Measurements from ENCODE around the gene AOAH.
"Not testable (repeated sequence)": the region's sequence is repeated elsewhere in the genome, so short reads cannot be mapped to it uniquely, and the experiment has no call there.

AOAH gene

DNA sequence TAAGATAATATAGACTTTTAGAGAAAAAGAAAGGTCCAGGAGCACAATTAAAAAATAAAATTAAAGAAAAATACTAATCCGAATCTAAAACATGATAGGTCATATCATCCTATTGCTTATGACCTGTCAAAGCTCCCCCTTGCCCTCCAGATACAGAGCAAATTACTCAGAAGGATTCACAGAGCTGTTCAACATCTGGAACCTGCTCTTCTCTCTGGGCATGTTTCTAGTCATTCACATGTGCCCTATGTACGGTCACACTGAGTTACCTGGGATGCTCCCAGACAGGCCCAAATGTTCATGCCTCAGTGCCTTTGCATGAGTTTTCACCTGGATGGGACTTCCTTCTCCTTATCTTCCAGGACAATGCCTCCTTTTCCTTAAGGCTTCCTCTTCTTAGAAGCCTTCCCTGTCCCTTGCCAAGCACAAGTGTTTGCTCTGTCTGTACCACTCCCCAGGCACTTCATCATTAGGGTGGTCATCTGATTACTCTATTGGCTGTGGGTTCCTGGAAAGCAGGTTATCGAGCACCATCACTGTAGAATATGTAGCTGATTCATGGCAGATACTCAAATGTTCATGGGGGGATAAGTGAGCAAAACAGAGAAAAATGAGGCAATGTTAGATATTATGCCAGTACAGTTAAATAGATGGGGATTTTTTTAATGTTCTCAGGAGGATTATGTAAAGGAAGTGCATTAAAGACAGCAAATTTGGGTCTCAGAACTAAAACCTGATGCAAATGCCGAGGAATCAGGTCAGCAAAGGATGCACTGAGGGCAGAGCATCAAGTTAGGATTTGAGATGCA lies 12.0 kb upstream of the AOAH start:
- DNase-seq = no peak

DNA sequence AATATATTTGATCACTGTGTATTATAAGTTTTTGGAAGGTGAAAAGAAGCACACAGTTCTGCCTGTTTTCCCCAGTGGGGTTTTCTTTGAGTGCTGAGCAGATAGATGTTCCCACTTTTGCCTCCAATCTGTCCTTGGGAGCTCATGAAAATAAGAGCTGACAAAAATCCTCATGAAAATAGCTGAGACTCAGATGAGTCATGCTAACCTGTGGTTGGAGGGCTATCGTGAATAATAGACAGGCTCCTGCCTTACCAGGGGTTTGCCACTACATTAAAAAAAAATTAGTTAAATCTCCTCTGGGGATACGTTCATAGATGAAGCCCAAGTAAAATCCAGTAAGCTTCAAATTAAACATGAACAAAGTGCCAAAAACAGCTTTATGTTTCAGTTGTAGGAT lies 10.9 kb upstream of the AOAH start:
- no peak for DNase-seq

DNA sequence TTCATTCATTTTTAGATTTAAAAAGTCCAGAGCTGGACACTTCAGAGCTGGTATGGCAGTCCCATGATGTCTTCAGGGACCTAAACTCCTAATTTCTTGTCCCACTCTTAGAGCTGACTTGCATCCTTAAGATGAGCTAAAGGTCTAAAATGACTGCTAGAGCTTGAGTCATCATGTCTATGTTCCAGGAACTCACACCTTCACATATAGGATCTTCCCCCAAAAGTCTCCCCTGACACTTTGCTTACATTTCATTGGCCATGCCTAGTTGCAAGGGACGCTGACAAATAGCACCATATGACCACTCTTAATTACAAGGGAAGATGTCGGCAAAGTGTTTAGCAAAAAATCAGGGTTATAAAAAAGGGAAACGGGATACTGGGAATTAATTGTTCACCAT lies 10.4 kb upstream of the AOAH start:
- DNase-seq = no peak

DNA sequence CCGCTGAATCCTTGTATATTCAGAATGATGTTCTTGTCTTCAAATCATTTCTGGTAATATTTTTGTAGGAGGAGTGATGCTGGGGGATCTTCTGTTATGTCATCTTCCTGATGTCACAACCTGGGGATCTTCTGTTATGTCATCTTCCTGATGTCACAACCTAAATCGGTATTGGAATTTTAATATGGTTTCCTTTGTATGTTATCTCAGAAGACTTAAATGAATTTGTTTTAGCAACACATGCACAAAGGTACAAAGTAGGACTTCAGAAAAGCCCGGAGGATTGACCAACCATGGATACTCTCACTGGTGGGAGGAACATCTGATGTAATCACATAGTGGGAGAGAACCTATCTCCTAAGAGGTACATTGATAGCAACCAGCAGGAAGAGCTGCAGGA lies 9.1 kb upstream of the AOAH start:
- no peak for DNase-seq

DNA sequence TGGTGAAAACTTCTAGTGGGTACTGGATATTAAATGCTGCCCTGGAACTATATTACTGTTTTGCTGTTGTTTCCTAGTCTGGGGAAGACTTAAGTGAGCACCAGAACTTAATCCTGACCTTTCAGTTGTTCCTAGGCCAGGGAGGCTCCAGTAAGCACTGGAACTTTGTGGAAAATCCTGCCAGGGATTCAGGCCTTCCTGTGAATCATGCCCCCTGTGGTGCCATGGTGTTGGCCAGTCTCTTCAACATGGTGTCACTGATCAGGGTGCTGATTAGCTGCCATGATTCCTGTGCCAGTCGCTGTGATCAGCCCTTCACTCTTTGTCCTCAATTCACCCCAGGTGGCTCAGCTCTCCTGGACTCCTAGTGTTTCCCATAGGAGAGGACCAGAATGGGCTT lies 8.5 kb upstream of the AOAH start:
- no peak for DNase-seq

DNA sequence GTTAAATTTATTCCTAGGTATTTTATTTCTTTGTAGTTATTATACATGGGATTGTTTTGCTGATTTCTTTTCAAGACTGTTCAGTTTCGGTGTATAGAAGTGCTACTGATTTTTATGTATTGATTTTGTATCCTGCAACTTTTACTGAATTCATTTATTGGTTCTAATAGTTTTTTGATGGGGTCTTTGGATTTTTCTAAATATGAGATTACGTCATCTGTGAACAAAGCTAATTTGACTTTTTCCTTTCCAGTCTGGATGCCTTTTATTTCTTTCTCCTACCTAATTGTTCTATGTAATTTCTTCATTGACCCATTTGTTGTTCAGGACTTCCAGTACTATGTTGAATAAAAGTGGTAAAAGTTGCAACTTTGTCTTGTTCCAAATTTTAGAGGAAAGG lies 5.8 kb upstream of the AOAH start:
- no peak for DNase-seq

DNA sequence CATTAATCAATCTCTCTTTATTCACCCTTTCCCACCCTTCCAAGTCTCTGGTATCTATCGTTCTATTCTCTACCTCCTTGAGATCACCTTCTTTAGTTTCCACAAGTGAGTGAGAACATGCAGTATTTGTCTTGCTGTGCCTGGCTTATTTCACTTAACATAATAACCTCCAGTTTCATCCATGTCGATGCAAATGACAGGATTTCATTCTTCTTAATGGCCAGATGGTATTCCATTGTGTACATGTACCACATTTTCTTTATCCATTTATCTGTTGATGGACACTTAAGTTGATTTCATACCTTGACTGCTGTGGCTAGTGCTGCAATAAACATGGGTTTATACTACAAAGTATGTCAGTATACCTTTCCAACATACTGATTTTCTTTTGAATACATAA lies 3.8 kb upstream of the AOAH start:
- DNase-seq = no peak

DNA sequence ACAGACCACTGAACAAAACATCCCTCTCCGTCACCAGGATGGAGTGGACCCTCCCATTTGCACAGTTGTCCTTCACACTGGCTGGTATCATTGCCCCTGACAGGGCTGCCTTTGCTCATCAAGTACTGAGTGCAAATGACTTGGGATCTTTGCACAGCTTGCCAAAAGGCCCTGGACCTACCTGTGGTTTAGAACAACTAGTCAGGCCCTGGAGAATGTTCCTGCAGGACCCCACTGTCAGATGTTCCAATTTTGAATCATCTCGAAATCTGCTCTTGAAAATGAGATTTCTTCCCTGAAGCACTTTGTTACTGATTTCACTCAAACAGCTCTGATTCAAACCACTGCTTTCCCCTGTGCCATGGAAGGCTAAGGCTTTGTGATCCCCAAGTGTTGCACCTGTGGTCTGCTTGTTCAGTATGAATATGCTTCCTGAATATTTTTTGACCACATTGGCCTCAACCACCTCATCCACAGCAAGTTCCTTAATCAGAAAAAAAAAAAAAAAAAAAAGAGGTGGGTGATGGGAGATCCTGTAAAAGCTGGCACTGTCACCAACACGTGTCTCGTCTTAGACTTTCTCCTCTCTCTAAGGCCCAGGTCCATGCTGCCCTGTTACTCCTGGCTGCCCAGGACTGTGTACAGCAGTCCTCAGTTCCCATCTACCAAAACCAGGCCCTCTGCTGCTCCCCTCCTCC lies 2.7 kb upstream of the AOAH start:
- peak; percentile 29 to 44 for DNase-seq

DNA sequence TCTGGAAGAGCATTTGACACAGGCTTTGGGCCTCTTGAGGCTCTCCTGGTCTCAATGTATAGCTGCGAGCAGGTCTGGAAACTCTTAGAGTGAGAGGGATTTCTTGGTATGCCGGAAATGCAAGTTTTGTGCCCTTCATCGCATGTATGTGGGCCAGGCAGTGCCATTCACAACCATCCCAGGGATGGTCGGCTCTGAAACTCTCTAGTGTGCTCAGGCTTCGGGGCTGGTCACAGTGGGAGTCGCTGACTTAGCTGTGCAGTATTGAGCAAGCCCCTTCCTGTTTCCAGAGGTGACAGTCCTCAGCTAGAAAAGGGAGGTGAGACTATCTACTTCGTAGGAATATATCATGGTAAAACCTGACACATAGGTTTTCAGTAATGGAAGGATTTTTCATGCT lies 2.0 kb upstream of the AOAH start:
- DNase-seq = peak in 1 of 2 experiments; percentile 38

DNA sequence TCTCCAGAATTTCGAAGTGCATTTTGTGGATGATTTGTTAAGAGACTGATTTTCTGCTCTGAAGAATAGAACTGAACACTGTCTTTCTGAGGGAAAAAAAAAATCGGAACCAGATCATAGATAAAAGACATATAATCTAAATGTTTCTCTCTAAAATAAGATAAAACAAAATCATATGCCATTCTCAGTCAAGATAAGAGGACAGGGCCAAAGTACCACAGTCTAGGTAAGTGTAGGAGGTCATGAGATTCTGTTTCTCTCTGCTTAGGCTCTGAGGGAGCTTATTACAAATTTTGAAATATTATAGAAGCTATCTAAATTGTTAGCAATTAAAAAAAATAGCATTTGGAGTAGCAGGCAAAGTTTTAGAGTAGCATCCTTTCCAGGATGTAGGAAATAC lies 702 bp upstream of the AOAH start:
- DNase-seq = no peak

DNA sequence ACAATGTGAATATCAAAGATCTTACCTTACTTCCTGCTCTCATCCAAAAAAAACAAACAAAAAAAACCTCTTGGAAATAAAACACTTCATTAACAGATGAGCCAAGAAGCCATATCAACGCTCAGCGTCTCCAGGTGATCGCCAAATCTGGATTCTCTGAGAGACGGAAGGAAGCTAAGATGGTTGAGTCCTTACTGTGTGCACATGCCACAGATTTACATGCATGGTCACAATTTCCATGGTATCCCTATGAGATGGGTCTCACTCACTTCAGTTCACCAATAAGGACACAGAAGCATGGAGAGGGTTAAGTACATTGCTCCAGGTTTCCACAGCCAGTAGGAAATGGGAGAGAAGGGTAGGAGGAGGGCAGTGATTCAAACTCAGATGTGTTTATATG lies 1.0 kb downstream of the AOAH start:
- no peak for DNase-seq

DNA sequence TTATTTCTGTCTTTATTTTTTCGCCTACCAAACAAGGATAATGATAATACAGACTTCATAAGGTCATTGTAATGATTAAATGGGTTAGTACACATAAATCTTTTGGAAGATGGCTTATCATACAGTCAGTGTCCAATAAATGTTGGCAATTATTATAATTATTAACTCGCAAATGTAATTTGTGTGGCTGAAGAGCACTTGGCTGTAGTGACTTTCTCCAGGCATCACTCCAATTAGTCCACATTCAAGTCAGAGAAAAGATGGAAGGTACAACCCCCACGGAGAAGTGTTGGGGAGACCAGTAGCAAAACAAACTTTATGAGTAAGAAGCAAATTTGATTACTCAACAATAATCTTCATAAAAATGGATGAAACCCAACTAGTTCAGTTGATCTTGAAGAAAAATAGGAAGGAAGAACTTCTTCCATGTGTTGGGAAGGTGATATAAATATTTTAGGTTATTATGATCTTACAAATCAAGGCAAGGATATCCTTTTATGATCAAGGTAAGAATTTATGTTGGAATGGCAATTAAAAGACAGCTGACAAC lies 5.1 kb downstream of the AOAH start:
- DNase-seq = no peak

DNA sequence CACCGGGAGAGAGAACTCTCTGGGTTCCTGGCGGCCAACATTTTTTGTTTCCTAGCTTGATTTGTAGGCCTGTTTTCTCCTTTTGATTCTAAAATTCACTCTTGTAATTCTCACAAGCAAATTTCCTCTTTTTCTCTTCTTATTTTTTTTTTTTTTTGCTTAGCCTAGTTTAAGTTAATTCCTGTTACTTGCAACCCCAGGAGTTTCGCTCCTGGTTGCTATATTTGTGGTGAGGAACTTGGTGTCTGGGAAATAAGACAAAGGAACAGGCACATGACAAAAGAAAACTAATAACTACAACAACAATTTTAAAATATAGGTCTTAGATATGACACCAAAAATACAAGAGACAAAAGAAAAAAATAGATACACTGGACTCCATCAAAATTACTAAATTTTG lies 6.7 kb downstream of the AOAH start:
- DNase-seq = no peak

DNA sequence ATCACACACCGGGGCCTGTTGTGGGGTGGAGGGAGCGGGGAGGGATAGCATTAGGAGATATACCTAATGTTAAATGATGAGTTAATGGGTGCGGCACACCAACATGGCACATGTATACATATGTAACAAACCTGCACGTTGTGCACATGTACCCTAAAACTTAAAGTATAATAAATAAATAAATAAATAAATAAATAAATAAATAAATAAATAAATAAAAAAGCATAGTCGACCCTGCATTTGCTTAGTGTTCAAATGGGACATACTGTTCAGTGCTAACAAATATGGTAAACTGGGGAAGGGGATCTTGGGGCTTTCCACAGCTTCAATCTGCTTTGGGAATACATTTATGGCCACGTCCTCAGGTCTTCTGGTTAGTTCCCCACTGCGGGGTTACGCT lies 7.5 kb downstream of the AOAH start:
- DNase-seq = not testable (repeated sequence)

DNA sequence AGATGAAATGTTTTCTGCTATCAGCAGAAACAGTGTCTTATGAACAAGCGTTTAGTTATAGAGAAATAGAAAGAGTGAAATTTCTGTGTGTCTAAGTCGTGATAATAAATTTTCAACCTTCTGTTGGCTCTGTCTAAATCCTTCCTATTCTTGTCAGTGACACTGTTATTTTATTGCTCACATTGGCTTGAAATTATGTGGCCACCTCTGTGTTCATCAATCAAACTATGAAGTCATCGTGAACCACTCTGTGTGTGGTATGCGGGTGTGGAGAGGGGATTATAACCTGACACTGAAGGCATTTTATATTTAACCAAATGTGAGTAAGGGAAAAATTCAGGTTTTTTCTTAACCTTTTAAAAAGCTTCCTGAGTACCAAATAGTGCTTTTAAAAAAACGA lies 12.3 kb downstream of the AOAH start:
- no peak for DNase-seq

DNA sequence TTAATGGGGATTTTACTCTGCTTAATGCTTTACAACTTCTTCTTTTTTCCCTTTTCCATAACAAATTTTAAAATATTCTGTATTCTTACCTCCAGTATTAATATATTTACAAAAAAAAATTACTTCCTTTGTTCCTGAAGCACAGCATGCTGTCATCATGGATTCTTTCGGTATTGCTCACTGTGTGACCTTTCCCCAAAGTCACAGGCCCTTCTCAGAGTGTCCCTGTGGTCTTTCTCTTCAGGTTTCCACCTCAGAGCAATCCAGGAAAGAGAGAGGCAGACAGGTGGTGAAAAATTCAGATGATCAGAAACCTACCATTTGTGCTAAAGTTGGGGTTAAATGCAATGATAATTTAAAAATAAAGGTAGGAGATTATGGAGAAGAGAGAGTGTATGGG lies 13.0 kb downstream of the AOAH start:
- no peak for DNase-seq

DNA sequence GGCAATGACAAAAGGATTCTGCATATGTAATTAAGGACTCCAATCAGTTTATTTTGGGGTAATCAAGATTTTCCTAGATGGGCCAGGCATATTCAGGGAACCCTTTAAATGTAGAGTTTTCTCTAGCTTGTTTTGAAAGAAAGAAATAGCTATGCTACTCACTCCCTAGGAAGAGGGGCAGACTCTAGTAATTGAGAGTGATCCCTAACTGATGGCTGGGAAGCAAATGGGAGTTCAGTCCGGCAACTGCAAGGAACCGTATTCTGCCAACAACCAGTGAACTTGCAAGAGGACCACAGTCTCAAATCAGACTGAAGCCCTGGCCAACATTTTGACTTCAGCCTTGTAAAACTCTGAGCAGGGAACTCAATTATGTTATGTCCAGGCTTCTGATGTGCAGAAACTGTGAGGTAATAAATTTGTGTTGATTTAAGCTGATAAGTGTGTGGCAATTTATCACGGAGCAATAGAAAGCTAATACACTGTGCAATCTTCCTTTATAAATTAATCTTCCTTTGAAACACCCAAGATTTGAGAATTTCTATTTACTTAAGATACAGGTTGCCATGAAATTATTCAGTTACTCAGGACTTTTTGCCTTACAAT lies 14.0 kb downstream of the AOAH start:
- DNase-seq = no peak

DNA sequence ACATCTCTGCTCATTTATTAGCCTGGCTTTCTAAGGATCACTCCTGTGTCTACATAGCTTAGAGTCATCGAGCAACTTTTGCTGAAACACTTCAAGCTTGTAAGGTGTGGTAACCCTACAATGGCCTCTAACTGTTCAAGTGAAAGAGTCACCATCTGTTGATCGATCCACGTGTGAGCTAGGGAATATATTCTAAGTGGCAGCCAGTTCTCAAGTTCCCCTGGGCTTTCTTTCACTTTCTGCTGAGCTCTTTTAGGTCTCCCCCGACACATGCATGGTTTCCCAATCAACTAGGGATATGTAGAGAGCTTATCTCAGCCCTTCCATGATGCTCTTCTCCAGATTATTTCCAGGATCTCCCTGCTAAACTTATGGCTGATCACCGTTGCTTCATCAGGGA lies 15.5 kb downstream of the AOAH start:
- DNase-seq = no peak

DNA sequence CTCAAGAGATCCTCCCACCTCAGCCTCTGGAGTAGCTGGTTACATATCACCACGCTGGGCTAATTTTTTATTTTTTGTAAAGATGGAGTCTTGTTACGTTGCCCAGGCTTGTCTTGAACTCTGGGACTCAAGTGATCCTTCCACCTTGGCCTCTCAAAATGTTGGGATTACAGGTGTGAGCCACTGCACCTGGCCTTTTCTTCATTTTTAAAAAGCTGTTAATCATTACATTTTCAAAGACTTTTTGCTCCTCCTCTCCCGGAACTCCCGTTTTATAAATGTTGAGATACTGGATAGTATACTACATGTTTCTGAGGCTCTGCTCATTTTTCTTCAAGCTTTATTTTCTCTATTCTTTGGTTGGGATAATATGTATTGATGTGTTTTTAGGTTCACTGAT lies 16.4 kb downstream of the AOAH start:
- DNase-seq = no peak

DNA sequence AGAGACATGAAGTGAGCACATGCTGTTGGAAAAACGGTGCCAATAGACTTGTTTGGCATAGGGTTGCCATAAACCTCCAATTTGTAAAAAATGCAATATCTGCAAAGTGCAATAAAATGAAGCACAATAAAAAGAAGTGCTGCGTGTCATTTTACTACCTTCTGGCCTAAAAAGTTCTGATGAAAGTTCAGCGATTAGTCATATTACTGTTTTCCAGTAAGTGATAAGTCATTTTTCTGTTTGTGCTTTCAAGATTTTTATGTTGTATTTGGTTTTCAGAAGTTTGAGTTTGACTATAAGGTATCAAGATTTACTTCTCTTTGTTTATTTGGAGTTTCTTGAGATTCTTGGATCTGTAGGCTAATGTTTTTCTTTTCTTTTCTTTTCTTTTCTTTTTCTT lies 16.8 kb downstream of the AOAH start:
- DNase-seq = no peak

DNA sequence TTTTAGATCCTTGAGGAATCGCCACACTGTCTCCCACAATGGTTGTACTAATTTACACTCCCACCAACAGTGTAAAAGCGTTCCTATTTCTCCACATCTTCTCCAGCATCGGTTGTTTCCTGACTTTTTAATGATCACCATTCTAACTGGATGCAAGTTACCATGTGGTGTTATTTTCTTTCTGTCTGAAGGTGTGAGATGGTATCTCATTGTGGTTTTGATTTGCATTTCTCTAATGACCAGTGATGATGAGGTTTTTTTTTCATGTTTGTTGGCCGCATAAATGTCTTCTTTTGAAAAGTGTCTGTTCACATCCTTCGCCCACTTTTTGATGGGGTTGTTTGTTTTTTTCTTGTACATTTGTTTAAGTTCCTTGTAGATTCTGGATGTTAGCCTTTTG lies 20.4 kb downstream of the AOAH start:
- not testable (repeated sequence) for DNase-seq

DNA sequence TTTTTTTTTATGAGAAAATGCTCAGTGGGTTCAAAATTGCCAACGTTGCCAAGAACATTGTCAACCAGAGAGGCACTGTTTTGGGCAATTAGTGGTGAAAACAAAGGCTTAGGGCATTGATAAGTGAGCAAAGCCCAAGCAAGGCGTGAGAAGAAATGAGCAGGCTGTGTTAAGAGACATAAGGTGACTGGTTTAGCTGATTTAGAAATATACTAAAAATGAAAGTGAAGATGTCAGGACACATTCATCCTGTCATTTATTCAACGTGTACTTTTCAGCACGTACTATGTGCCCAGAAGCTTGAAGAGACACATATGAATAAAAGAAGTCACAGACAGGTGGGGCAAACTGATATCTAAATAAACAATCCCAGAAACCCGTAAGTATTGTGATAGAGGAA lies 31.8 kb downstream of the AOAH start:
- DNase-seq = no peak

DNA sequence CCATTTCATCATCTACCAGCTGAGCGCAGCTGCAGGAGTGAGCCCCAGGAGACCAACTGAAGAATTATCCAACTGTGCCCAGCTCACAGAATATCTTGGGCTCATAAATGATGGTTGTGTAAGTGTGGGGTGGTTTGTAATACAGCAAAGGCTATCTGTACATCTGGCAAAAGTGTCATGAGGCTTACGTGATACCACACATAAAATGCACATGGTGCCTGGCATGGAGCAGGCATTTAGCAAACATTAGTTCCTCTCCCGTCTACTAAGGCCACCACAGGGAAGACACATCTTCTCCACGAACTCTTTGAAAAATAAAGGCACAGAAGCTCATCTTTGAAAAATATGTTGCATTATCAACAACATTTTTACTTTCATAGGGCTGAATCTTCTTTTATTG lies 32.3 kb downstream of the AOAH start:
- DNase-seq = no peak

Data from activated CD4-positive, alpha-beta T cell treated with anti-CD3 and anti-CD28 coated beads, Interleukin-2, amount 50 U/mL, for 48 hours (primary cell).